HepG2 (cell line): ENCODE data around the gene RASSF4. TPM values are rescaled to one million over a fixed set of nuclear protein-coding genes. Genes with fewer than 3 reads are reported as not detected.

Experiments used
- ETV6 ChIP-seq: sonication (generic); formaldehyde crosslinking; conservative IDR thresholded peaks from 2 replicates; pipeline ENCODE4 v1.4.0; 2020; ENCODE audit warnings: missing genetic modification reagents
- FIP1L1 ChIP-seq: fragments of 200-400 bp; formaldehyde crosslinking; IDR thresholded peaks from 2 replicates; pipeline ENCODE4 v1.6.1; 2018; ENCODE audit warnings: low read depth, mild to moderate bottlenecking, low read length, moderate library complexity, borderline replicate concordance; ENCODE audit not compliant: insufficient read depth
- HCFC1 ChIP-seq: fragments of 150-350 bp; IDR thresholded peaks from 2 replicates; pipeline ENCODE4 v1.6.1; 2014; ENCODE audit warnings: low read depth, low read length
- MAFF ChIP-seq: IDR thresholded peaks from 2 replicates; pipeline ENCODE4 v1.6.1; 2011; ENCODE audit warnings: low read depth, low read length, improper control_type of control experiment
- MAZ ChIP-seq, 2 experiments: sonication (generic) in 1 of 2; formaldehyde crosslinking in 1 of 2; IDR thresholded peaks; 2 replicates each; pipeline versions ENCODE4 v1.5.0 to v1.6.1; 2012 to 2020; ENCODE audit warnings: low read depth in 2 of 2, mild to moderate bottlenecking in 2 of 2, borderline replicate concordance in 1 of 2, improper control_type of control experiment in 1 of 2, low read length in 1 of 2, missing genetic modification reagents in 1 of 2, moderate library complexity in 1 of 2
- MBD4 ChIP-seq: IDR thresholded peaks from 2 replicates; pipeline ENCODE4 v1.6.1; 2012; ENCODE audit warnings: low read length, inconsistent platforms, borderline replicate concordance
- MIER2 ChIP-seq: IDR thresholded peaks from 2 replicates; pipeline ENCODE4 v1.6.1; 2016; ENCODE audit warnings: missing biosample characterization, missing genetic modification reagents
- RFXAP ChIP-seq: sonication (generic); formaldehyde crosslinking; IDR thresholded peaks from 2 replicates; pipeline ENCODE4 v1.4.0; 2020; ENCODE audit warnings: missing genetic modification reagents, borderline replicate concordance
- SIN3A ChIP-seq: IDR thresholded peaks from 2 replicates; pipeline ENCODE4 v1.6.1; 2011; ENCODE audit warnings: low read depth, mild to moderate bottlenecking, control low read depth, low read length, borderline replicate concordance
- SMARCC2 ChIP-seq: fragments of 450-650 bp; IDR thresholded peaks from 2 replicates; pipeline ENCODE4 v1.6.1; 2017; ENCODE audit warnings: antibody characterized with exemption, mild to moderate bottlenecking
- TFDP1 ChIP-seq: IDR thresholded peaks from 2 replicates; pipeline ENCODE4 v1.6.1; 2016; ENCODE audit warnings: missing compliant biosample characterization, missing genetic modification reagents, borderline replicate concordance
- ZNF263 ChIP-seq: sonication (generic); formaldehyde crosslinking; IDR thresholded peaks from 2 replicates; pipeline ENCODE4 v1.4.0; 2020; ENCODE audit warnings: missing genetic modification reagents
- ZNF639 ChIP-seq: conservative IDR thresholded peaks from 2 replicates; pipeline ENCODE4 v1.6.1; 2018; ENCODE audit warnings: missing genetic modification reagents
- polyA plus RNA-seq, 8 experiments: library from polyadenylated mRNA; depleted of rRNA in 3 of 8; stranded (reverse) in 7 of 8; unstranded in 1 of 8; fragments of >200 nt; fragmentation: Illumina TruSeq in 4 of 8; extraction: Trizol in 4 of 8; gene quantifications; 2 replicates each; pipeline versions ENCODE4 v1.2.1 to v1.2.3, GENCODE V29; 2011 to 2016; ENCODE audit warnings: low read depth in 4 of 8, missing spikeins in 1 of 8, mixed read lengths in 1 of 8; ENCODE audit not compliant: insufficient read depth in 1 of 8
- total RNA-seq, 5 experiments: library from RNA; depleted of rRNA; stranded (reverse); fragments of >200 nt; fragmentation: Illumina TruSeq; extraction: Trizol; gene quantifications; 2 replicates each; pipeline ENCODE4 v1.2.3, GENCODE V29; 2016; ENCODE audit warnings: low read depth in 1 of 5
- TF ChIP-seq, protein P1 (sequence below): sonication (generic); formaldehyde crosslinking; IDR thresholded peaks from 2 replicates; pipeline ENCODE4 v1.4.0; 2020; ENCODE audit warnings: missing genetic modification reagents
- TF ChIP-seq, protein P2 (sequence below): sonication (generic); formaldehyde crosslinking; IDR thresholded peaks from 2 replicates; pipeline ENCODE4 v1.4.0; 2020; ENCODE audit warnings: mild to moderate bottlenecking, missing genetic modification reagents
- TF ChIP-seq, protein P3 (sequence below): sonication (generic); formaldehyde crosslinking; IDR thresholded peaks from 2 replicates; pipeline ENCODE4 v1.9.0; 2022; ENCODE audit warnings: low read depth, missing genetic modification reagents

Gene RASSF4
- total and polyA plus RNA-seq, 2 of the 13 experiments (the other 11 are each of a cell fraction or from before 2014, with no cell fraction given), result 34.0 to 51.7 TPM

- TF ChIP-seq MAFF, result peak; percentile 27; the same call in 1 of the 2 replicates
- TF ChIP-seq ZNF263, result no peak
- peak; percentile 45; the same call in 1 of the 2 replicates for TF ChIP-seq ZNF639 (CRISPR knock-in tag)
- TF ChIP-seq RFXAP, result no peak
- no peak for TF ChIP-seq SIN3A
- peak; percentile 60; the same call in 1 of the 2 replicates for TF ChIP-seq TFDP1 (CRISPR knock-in tag)
- TF ChIP-seq, protein P1, sequence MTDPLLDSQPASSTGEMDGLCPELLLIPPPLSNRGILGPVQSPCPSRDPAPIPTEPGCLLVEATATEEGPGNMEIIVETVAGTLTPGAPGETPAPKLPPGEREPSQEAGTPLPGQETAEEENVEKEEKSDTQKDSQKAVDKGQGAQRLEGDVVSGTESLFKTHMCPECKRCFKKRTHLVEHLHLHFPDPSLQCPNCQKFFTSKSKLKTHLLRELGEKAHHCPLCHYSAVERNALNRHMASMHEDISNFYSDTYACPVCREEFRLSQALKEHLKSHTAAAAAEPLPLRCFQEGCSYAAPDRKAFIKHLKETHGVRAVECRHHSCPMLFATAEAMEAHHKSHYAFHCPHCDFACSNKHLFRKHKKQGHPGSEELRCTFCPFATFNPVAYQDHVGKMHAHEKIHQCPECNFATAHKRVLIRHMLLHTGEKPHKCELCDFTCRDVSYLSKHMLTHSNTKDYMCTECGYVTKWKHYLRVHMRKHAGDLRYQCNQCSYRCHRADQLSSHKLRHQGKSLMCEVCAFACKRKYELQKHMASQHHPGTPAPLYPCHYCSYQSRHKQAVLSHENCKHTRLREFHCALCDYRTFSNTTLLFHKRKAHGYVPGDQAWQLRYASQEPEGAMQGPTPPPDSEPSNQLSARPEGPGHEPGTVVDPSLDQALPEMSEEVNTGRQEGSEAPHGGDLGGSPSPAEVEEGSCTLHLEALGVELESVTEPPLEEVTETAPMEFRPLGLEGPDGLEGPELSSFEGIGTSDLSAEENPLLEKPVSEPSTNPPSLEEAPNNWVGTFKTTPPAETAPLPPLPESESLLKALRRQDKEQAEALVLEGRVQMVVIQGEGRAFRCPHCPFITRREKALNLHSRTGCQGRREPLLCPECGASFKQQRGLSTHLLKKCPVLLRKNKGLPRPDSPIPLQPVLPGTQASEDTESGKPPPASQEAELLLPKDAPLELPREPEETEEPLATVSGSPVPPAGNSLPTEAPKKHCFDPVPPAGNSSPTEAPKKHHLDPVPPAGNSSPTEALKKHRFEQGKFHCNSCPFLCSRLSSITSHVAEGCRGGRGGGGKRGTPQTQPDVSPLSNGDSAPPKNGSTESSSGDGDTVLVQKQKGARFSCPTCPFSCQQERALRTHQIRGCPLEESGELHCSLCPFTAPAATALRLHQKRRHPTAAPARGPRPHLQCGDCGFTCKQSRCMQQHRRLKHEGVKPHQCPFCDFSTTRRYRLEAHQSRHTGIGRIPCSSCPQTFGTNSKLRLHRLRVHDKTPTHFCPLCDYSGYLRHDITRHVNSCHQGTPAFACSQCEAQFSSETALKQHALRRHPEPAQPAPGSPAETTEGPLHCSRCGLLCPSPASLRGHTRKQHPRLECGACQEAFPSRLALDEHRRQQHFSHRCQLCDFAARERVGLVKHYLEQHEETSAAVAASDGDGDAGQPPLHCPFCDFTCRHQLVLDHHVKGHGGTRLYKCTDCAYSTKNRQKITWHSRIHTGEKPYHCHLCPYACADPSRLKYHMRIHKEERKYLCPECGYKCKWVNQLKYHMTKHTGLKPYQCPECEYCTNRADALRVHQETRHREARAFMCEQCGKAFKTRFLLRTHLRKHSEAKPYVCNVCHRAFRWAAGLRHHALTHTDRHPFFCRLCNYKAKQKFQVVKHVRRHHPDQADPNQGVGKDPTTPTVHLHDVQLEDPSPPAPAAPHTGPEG (CRISPR knock-in tag), result peak; percentile 0; the same call in 1 of the 2 replicates
- TF ChIP-seq, protein P2, sequence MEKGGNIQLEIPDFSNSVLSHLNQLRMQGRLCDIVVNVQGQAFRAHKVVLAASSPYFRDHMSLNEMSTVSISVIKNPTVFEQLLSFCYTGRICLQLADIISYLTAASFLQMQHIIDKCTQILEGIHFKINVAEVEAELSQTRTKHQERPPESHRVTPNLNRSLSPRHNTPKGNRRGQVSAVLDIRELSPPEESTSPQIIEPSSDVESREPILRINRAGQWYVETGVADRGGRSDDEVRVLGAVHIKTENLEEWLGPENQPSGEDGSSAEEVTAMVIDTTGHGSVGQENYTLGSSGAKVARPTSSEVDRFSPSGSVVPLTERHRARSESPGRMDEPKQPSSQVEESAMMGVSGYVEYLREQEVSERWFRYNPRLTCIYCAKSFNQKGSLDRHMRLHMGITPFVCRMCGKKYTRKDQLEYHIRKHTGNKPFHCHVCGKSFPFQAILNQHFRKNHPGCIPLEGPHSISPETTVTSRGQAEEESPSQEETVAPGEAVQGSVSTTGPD (CRISPR knock-in tag), result peak; percentile 100
- no peak for TF ChIP-seq MAZ (IDR thresholded peaks at IDR 0.05; ENCODE audit: borderline replicate concordance, low read depth, low read length)
- TF ChIP-seq MAZ (CRISPR knock-in tag; IDR thresholded peaks at IDR 0.05; ENCODE audit: low read depth), result peak; percentile 52
- no peak for TF ChIP-seq HCFC1
- TF ChIP-seq SMARCC2, result no peak
- no peak for TF ChIP-seq FIP1L1
- peak; percentile 25; the same call in 1 of the 2 replicates for TF ChIP-seq MIER2 (CRISPR knock-in tag)
- TF ChIP-seq ETV6, result no peak
- TF ChIP-seq MBD4, result no peak
- TF ChIP-seq, protein P3, sequence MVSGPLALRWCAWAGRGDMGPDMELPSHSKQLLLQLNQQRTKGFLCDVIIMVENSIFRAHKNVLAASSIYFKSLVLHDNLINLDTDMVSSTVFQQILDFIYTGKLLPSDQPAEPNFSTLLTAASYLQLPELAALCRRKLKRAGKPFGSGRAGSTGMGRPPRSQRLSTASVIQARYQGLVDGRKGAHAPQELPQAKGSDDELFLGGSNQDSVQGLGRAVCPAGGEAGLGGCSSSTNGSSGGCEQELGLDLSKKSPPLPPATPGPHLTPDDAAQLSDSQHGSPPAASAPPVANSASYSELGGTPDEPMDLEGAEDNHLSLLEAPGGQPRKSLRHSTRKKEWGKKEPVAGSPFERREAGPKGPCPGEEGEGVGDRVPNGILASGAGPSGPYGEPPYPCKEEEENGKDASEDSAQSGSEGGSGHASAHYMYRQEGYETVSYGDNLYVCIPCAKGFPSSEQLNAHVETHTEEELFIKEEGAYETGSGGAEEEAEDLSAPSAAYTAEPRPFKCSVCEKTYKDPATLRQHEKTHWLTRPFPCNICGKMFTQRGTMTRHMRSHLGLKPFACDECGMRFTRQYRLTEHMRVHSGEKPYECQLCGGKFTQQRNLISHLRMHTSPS (CRISPR knock-in tag), result peak; percentile 76
Measured at GRCh38 chr10:44995914-44996669, 36.5 kb downstream of the RASSF4 start (continued).
